ENCODE measurements around the gene CREB5.
"Not testable (repeated sequence)": the region's sequence is repeated elsewhere in the genome, so short reads cannot be mapped to it uniquely, and the experiment has no call there.

CREB5 gene

GRCh38 chr7:28517606-28518005 lies 105.3 kb downstream of the CREB5 start:
- DNase-seq, result no peak

DNA sequence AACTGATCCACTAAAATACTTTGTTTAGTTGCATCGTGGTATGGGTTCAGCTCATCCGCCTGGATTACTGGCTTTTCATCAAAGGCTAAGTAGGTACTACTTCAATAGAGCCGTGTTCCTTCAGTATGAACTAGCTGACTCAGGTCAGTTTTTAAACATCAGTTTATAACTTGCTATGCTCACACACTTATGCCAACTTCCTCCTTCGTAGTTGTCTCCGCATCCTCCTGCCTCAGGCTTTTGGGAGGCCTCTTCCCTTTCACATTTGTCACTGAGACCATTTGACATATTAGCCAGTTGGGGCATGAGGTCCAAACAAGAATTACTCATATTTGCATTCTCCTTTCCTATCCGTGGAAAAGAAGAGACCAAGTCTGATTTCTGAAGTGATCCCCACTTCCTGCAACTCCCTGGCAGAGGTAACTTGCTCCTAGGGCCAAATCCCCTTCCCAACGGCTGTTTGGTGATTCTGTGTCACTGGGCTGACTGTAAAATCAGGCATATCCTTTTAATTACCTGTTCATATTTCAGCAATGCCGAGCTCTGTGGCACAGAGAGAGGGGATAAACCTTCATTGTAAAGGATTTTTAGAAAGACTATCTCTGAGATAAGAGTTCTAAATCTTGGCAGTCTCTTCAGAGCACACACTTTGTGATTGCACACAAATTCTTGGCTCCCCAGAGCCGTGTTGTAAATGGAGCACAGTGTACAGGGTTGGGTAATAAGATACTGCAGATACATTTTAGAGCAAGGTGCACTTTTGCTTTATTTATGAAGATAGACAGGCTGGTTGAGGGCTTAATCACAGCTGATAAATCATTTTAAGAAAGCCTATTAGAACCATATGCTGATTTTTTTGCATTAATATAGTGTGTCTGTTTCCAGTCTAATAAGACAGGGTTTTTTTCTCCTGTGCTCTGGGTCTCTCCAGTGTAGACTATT lies 108.0 kb downstream of the CREB5 start:
- DNase-seq, result no peak

GRCh38 chr7:28524978-28525377 lies 112.7 kb downstream of the CREB5 start:
- DNase-seq, result no peak

DNA sequence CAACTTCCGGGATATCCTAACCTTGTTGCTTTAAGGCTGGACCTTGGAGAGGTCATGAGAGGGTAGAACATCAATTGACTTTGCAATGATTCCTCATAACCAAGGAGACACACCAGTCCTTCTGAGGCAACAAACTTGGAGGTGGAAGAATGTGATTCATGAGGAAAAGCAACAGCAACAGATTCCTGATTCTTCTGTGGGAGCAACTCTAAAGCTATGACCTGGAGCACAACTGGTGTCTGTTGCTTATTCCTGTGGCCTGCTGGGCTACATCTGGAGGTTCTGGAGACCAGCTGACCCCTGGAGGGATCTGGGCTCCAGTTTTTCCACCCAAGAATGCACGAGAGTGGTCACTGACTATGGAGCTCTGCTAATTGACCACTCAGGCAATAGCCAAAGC lies 116.6 kb downstream of the CREB5 start:
- no peak for DNase-seq

DNA sequence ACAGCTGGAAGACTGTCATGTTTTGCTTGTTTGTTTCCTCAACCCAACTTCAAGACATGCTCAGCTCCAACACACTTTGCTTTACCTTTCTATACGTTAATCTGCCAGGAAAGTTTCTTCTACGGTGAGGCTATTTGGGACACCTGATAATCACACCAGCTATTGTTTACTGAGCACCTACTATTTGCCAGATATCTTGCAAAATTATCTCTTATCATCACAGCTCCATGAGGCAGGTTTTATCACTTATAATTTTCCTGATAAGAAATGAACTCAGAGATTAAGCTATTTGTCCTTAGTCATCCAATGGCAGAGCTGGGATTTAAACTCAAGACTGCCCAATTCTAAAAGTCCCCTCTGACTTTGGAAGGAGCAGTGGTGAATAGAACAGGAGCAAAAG lies 117.4 kb downstream of the CREB5 start:
- DNase-seq, result no peak

DNA sequence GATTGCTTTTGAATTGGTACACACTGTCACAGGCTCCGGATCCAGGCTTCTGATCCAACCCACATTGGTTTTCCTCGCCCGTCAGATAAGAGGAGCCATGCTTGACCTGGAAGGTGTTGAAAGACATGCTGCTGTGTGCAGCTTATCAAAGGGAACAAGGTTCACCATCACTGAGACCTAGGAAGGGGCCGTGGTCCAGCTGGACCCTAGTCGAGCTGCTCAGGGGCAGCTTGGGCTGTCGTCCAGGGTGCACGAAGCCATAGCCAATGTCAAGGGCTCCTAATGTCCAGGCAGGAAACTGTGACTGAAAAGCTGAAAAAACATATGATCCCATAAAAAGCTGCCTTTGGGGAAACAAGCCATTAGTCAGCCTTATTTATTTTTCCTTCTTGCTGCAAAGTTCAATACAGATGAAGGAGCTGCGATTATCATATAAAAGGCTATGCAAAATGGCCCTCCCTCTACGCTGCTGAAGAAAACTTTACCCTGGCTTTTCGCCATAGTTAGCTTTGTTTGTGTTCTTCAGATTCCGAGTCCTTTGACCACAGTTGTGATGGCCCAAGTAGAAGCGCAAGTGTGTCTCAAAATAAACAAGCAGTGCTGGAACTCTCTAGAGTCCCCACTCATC lies 118.0 kb downstream of the CREB5 start:
- DNase-seq, result no peak

- DNase-seq, result no peak
Observed at GRCh38 chr7:28530803-28531175, 118.5 kb downstream of the CREB5 start.

- no peak for DNase-seq
Observed at GRCh38 chr7:28531291-28531690, 119.0 kb downstream of the CREB5 start.

DNA sequence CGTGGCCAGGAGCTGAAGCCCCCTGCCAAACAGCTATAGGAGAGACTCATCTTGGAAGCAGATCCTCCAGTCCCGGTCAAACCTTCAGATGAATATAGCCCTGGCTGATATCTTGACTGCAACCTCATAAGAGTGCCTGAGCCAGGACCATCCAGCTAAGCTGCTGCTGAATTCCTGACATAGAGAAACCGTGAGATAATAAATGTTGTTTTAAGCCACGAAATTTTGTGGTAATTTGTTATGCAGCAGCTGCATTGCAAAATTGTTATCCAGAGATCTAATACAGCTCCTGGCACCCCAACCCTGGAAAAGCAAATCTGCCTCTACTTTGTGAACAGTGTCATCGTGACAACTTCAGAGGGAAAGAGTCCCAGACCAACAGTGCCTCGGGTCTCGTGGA lies 119.9 kb downstream of the CREB5 start:
- no peak for DNase-seq

GRCh38 chr7:28533267-28533666 lies 120.9 kb downstream of the CREB5 start:
- DNase-seq, result no peak

DNA sequence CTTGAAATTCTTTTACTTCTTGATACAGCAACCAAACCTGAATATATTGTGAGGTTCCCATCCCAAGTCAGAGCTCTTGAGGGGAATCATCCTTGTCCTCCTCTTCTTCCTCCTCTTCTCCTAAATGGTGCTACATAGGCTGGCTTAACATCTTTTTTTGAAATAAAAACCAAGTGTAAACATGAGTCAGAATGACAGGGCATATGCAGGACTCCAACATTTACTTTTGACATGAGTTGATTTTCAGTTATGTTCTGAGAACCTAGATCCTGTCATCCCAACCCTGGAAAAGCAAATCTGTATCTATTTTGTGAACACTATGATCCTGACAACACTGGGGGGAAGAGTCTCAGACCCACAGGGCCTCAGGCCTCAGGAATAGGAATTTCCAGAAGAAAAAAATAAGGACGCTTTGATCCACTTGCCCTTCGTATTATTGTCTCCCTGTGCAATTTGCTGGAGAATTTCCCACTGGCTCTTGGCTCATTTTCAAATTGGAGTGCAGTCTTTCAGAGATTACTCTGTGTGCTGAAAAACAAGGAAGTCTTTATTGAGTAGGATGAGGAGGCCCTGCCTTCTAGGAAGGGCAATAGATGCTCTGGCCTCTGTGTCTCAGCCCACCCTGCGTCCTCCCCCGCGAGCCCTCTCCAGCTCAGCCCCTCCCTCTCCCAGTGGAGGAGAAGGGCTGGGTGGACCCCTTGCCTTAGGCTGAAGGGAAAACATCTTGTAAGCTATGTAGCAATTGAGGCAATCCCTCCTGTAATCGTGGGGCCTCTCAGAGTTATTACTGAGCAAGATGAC lies 121.6 kb downstream of the CREB5 start:
- DNase-seq, result no peak

DNA sequence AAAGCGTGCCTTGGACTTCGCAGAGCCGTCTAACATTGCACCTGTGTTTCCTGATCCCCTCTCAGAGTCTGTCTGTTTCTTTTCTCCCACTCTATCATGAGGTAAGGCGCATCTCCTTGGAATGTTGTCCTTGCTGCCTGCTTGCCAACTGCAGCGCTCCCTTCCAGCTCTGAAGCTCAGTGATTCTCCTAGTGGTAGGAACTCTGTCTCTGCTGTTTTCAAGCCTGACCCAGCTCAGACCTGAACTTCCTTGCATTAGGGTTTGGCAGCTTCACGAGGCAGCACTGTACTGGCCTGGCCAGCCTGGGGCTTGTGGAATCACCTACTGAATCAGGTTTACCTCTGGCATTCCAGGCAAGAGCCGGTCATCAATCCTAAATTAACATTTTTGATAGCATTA lies 123.9 kb downstream of the CREB5 start:
- DNase-seq, result no peak

GRCh38 chr7:28539289-28539981 lies 127.1 kb downstream of the CREB5 start:
- no peak for DNase-seq

DNA sequence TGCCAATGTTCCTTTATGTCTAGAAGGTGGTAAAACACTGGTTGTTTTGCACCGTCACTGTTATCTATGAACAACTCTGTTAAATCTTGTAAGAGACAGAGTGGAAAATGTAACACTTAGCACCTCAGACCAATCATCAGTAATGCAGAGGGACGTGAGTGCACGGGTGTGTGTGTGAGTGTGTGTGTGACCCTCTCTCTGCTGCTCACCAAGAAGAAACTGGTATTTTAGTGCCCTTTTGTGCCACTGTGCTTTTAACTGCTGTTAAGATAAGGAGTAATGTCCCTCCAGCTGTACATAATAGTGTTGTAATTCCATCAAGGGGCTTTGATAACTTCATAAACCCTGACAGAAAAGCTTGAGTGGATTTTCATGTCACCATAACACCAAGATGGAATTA lies 130.1 kb downstream of the CREB5 start:
- DNase-seq, result no peak

DNA sequence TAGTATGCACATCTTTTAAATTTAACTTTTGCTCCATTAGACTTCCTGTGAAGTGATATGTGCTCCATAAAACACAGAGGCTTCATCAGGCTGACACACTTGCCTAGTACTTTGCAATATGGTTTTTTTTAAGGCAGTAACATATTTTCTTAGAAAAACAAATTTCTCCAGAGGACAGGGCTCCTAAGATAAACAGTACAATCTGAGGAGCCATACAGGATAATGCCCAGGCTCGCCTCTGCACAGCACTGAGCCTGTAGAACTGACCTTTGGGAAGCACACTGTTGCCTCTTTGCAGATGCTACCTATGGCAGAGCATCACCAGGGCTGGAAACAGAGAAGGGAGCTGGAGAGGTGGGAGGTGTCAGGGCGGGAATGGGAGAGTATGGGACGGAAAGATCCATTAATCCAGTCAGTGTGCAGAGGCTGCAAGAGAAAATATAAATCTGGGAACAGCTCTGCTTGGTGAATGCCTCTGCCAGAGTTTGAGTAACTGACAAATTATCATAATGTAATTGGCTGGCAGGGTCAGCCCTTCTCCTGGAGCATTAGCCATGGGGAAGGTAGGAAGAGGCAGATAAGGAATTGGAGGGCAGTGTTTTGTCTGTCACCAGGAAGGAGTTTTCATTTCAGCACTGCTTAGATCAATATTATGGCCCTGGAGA lies 132.3 kb downstream of the CREB5 start:
- DNase-seq, result no peak

GRCh38 chr7:28546067-28546466 lies 133.7 kb downstream of the CREB5 start:
- DNase-seq, result no peak

DNA sequence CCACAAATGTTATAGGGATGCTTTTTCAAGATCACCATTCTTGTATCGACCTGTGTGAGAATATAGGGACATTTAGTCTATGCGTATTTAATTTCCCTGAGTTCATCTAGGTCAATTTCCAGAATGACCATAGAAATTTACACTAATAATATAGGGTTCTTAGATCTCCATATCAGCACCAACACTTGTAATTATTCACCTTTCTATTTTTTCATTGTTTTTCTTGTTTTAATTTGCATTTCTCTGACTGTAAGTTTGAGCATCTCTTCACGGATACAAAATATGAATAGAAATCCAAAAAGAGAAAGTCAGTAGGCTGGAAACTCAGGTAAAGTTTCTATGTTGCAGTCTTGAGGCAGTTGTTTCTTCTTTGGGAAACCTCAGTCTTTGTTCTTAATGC lies 134.8 kb downstream of the CREB5 start:
- DNase-seq, result no peak

DNA sequence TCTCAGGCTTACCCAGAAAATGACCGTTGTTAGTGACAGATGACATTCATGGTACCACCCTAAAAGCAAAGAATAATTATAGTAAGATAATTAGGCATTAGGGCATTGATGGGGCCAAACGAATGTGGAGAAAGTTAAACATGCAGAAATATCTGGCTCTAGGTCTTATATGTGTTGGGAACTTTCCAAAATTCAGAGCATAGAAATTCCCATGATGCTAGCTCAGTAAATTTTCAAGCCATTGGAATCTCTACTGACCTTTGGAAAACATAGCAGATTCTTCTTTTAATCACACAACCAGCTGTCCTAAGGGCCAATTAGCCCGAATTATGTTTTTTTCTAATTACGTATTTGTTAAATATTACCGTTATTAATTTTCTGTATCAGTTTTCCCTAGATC lies 136.1 kb downstream of the CREB5 start:
- no peak for DNase-seq

GRCh38 chr7:28549998-28550397 lies 137.7 kb downstream of the CREB5 start:
- no peak for DNase-seq

GRCh38 chr7:28550580-28551186 lies 138.4 kb downstream of the CREB5 start:
- DNase-seq, result no peak

GRCh38 chr7:28551331-28551730 lies 139.0 kb downstream of the CREB5 start:
- DNase-seq, result no peak

DNA sequence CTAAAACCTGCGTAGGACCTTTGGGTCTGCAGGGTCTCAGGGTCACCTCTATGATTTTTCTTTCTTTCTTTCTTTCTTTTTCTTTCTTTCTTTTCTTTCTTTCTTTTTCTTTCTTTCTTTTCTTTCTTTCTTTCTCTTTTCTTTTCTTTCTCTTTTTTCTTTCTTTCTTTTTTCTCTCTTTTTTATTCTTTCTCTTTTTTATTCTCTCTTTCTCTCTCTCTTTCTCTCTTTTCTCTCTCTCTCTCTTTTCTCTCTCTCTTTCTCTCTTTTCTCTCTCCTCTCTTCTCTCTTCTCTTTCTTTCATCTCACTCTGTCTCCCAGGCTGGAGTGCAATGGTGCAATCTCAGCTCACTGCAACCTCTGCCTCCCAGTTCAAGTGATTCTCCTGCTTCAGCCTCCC lies 139.4 kb downstream of the CREB5 start:
- DNase-seq, result not testable (repeated sequence)
